ENCODE results near the gene C5.
"Not testable (repeated sequence)": the region's sequence is repeated elsewhere in the genome, so short reads cannot be mapped to it uniquely, and the experiment has no call there.

The C5 gene

GRCh38 chr9:120989065-120989464, 61.0 kb downstream of the C5 start:
- H2AFZ ChIP-seq (ENCODE audit: low read depth, low read length) = no peak overlapping the region

GRCh38 chr9:120985819-120986222, 64.3 kb downstream of the C5 start:
- H3K4me1 ChIP-seq (ENCODE audit: insufficient read depth, low read length) = no peaks in the 10 kb centered on the region
- no peaks in the 10 kb centered on the region for H3K27me3 ChIP-seq (ENCODE audit: insufficient read depth, low read length)
- no peak overlapping the region for H3K4me3 ChIP-seq (ENCODE audit: low read length)
- H3K9me3 ChIP-seq (ENCODE audit: low read length) = no peaks in the 10 kb centered on the region
- no peak overlapping the region for H2AFZ ChIP-seq (ENCODE audit: low read depth, low read length)
- H3K36me3 ChIP-seq (ENCODE audit: insufficient read depth, low read length) = no peaks in the 10 kb centered on the region

More at GRCh38 chr9:120989065-120989464, 61.0 kb downstream of the C5 start:
- no peaks in the 10 kb centered on the region for H3K36me3 ChIP-seq (ENCODE audit: insufficient read depth, low read length)
- H3K4me3 ChIP-seq (ENCODE audit: low read length) = no peak overlapping the region
- H3K9me3 ChIP-seq (ENCODE audit: low read length) = no peaks in the 10 kb centered on the region
- no peaks in the 10 kb centered on the region for H3K27me3 ChIP-seq (ENCODE audit: insufficient read depth, low read length)
- no peaks in the 10 kb centered on the region for H3K4me1 ChIP-seq (ENCODE audit: insufficient read depth, low read length)

- H3K4me1 ChIP-seq (ENCODE audit: insufficient read depth, low read length) = no peaks in the 10 kb centered on the region
- H3K27me3 ChIP-seq (ENCODE audit: insufficient read depth, low read length) = no peaks in the 10 kb centered on the region
- no peaks in the 10 kb centered on the region for H3K36me3 ChIP-seq (ENCODE audit: insufficient read depth, low read length)
- H2AFZ ChIP-seq (ENCODE audit: low read depth, low read length) = no peak overlapping the region
- H3K4me3 ChIP-seq (ENCODE audit: low read length) = no peak overlapping the region
- no peaks in the 10 kb centered on the region for H3K9me3 ChIP-seq (ENCODE audit: low read length)
These were observed 66.7 kb downstream of the C5 start for GRCh38 chr9:120983259-120983837.

- H3K4me1 ChIP-seq (ENCODE audit: insufficient read depth, low read length) = no peaks in the 10 kb centered on the region
- H3K36me3 ChIP-seq (ENCODE audit: insufficient read depth, low read length) = no peaks in the 10 kb centered on the region
- H3K4me3 ChIP-seq (ENCODE audit: low read length) = no peak overlapping the region
- H3K27me3 ChIP-seq (ENCODE audit: insufficient read depth, low read length) = no peaks in the 10 kb centered on the region
- no peak overlapping the region for H2AFZ ChIP-seq (ENCODE audit: low read depth, low read length)
- H3K9me3 ChIP-seq (ENCODE audit: low read length) = no peaks in the 10 kb centered on the region
These were observed 67.2 kb downstream of the C5 start for GRCh38 chr9:120982836-120983235.

- Histone ChIP-seq H3K4me1 (ENCODE audit: insufficient read depth, low read length) (no peaks in the 10 kb centered on the region), H3K4me3 (ENCODE audit: low read length) (no peak overlapping the region), H3K27me3 (ENCODE audit: insufficient read depth, low read length) (no peaks in the 10 kb centered on the region), H3K36me3 (ENCODE audit: insufficient read depth, low read length) (no peaks in the 10 kb centered on the region), H2AFZ (ENCODE audit: low read depth, low read length) (no peak overlapping the region), H3K9me3 (ENCODE audit: low read length) (no peaks in the 10 kb centered on the region)
These were observed 69.1 kb downstream of the C5 start for GRCh38 chr9:120980951-120981350.

- Histone ChIP-seq H3K36me3 (ENCODE audit: insufficient read depth, low read length) (no peaks in the 10 kb centered on the region), H3K9me3 (ENCODE audit: low read length) (no peaks in the 10 kb centered on the region), H2AFZ (ENCODE audit: low read depth, low read length) (no peak overlapping the region), H3K4me3 (ENCODE audit: low read length) (no peak overlapping the region), H3K27me3 (ENCODE audit: insufficient read depth, low read length) (no peaks in the 10 kb centered on the region), H3K4me1 (ENCODE audit: insufficient read depth, low read length) (no peaks in the 10 kb centered on the region)
These were observed 70.3 kb downstream of the C5 start for GRCh38 chr9:120979797-120980196.

GRCh38 chr9:120978987-120979386, 71.1 kb downstream of the C5 start:
- no peak overlapping the region for H2AFZ ChIP-seq (ENCODE audit: low read depth, low read length)
- H3K4me3 ChIP-seq (ENCODE audit: low read length) = no peak overlapping the region
- no peaks in the 10 kb centered on the region for H3K4me1 ChIP-seq (ENCODE audit: insufficient read depth, low read length)
- no peaks in the 10 kb centered on the region for H3K9me3 ChIP-seq (ENCODE audit: low read length)
- no peaks in the 10 kb centered on the region for H3K36me3 ChIP-seq (ENCODE audit: insufficient read depth, low read length)
- H3K27me3 ChIP-seq (ENCODE audit: insufficient read depth, low read length) = no peaks in the 10 kb centered on the region

GRCh38 chr9:120977321-120977720, 72.8 kb downstream of the C5 start:
- H3K27me3 ChIP-seq (ENCODE audit: insufficient read depth, low read length) = no peaks in the 10 kb centered on the region
- no peak overlapping the region for H3K4me3 ChIP-seq (ENCODE audit: low read length)
- H3K9me3 ChIP-seq (ENCODE audit: low read length) = no peaks in the 10 kb centered on the region
- H2AFZ ChIP-seq (ENCODE audit: low read depth, low read length) = no peak overlapping the region
- no peaks in the 10 kb centered on the region for H3K36me3 ChIP-seq (ENCODE audit: insufficient read depth, low read length)
- no peaks in the 10 kb centered on the region for H3K4me1 ChIP-seq (ENCODE audit: insufficient read depth, low read length)

GRCh38 chr9:120974921-120975320, 75.2 kb downstream of the C5 start:
- Histone ChIP-seq H3K4me1 (ENCODE audit: insufficient read depth, low read length) (no peaks in the 10 kb centered on the region), H3K9me3 (ENCODE audit: low read length) (no peaks in the 10 kb centered on the region), H3K4me3 (ENCODE audit: low read length) (no peak overlapping the region), H3K27me3 (ENCODE audit: insufficient read depth, low read length) (no peaks in the 10 kb centered on the region), H2AFZ (ENCODE audit: low read depth, low read length) (no peak overlapping the region), H3K36me3 (ENCODE audit: insufficient read depth, low read length) (no peaks in the 10 kb centered on the region)

- Histone ChIP-seq H3K4me1 (ENCODE audit: insufficient read depth, low read length) (no peaks in the 10 kb centered on the region), H3K27me3 (ENCODE audit: insufficient read depth, low read length) (no peaks in the 10 kb centered on the region), H2AFZ (ENCODE audit: low read depth, low read length) (no peak overlapping the region)
These were observed 75.9 kb downstream of the C5 start for GRCh38 chr9:120974181-120974580.

GRCh38 chr9:120971938-120972337, 78.1 kb downstream of the C5 start:
- Histone ChIP-seq H2AFZ (ENCODE audit: low read depth, low read length) (no peak overlapping the region), H3K4me3 (ENCODE audit: low read length) (no peak overlapping the region)

More at GRCh38 chr9:120974181-120974580, 75.9 kb downstream of the C5 start:
- no peaks in the 10 kb centered on the region for H3K9me3 ChIP-seq (ENCODE audit: low read length)
- no peak overlapping the region for H3K4me3 ChIP-seq (ENCODE audit: low read length)
- H3K36me3 ChIP-seq (ENCODE audit: insufficient read depth, low read length) = no peaks in the 10 kb centered on the region

GRCh38 chr9:120971471-120971870, 78.6 kb downstream of the C5 start:
- H3K27me3 ChIP-seq (ENCODE audit: insufficient read depth, low read length); H2AFZ ChIP-seq (ENCODE audit: low read depth, low read length); H3K36me3 ChIP-seq (ENCODE audit: insufficient read depth, low read length); H3K9me3 ChIP-seq (ENCODE audit: low read length); H3K4me3 ChIP-seq (ENCODE audit: low read length); H3K4me1 ChIP-seq (ENCODE audit: insufficient read depth, low read length): not testable (repeated sequence)

More at GRCh38 chr9:120971938-120972337, 78.1 kb downstream of the C5 start:
- no peaks in the 10 kb centered on the region for H3K36me3 ChIP-seq (ENCODE audit: insufficient read depth, low read length)
- H3K27me3 ChIP-seq (ENCODE audit: insufficient read depth, low read length) = no peaks in the 10 kb centered on the region
- no peaks in the 10 kb centered on the region for H3K4me1 ChIP-seq (ENCODE audit: insufficient read depth, low read length)
- no peaks in the 10 kb centered on the region for H3K9me3 ChIP-seq (ENCODE audit: low read length)

GRCh38 chr9:120970244-120970643, 79.8 kb downstream of the C5 start:
- H2AFZ ChIP-seq (ENCODE audit: low read depth, low read length) = no peak overlapping the region
- H3K4me1 ChIP-seq (ENCODE audit: insufficient read depth, low read length) = peaks cover 11% of the 10 kb centered on the region
- H3K36me3 ChIP-seq (ENCODE audit: insufficient read depth, low read length) = no peaks in the 10 kb centered on the region
- H3K4me3 ChIP-seq (ENCODE audit: low read length) = no peak overlapping the region
- no peaks in the 10 kb centered on the region for H3K9me3 ChIP-seq (ENCODE audit: low read length)
- no peaks in the 10 kb centered on the region for H3K27me3 ChIP-seq (ENCODE audit: insufficient read depth, low read length)

- Histone ChIP-seq H2AFZ (ENCODE audit: low read depth, low read length) (no peak overlapping the region), H3K9me3 (ENCODE audit: low read length) (no peaks in the 10 kb centered on the region), H3K4me1 (ENCODE audit: insufficient read depth, low read length) (peaks cover 31% of the 10 kb centered on the region), H3K27me3 (ENCODE audit: insufficient read depth, low read length) (no peaks in the 10 kb centered on the region), H3K36me3 (ENCODE audit: insufficient read depth, low read length) (no peaks in the 10 kb centered on the region), H3K4me3 (ENCODE audit: low read length) (no peak overlapping the region)
These were observed 84.1 kb downstream of the C5 start for GRCh38 chr9:120966013-120966369.
